ENCODE measurements around the gene PLPP2. TPM values are rescaled to one million over a fixed set of nuclear protein-coding genes. Genes with fewer than 3 reads are reported as not detected.

The PLPP2 gene
- total and polyA plus RNA-seq, 2 donors (not counting 1 experiment from before 2014, with no cell fraction given): 1.8 to 26.6 TPM

- H2AFZ ChIP-seq (ENCODE audit: low read length): no peak overlapping the region
- TF ChIP-seq EZH2 (IDR thresholded peaks at IDR 0.05; ENCODE audit: low read length, missing control alignments): no peak
- TF ChIP-seq, protein P1, sequence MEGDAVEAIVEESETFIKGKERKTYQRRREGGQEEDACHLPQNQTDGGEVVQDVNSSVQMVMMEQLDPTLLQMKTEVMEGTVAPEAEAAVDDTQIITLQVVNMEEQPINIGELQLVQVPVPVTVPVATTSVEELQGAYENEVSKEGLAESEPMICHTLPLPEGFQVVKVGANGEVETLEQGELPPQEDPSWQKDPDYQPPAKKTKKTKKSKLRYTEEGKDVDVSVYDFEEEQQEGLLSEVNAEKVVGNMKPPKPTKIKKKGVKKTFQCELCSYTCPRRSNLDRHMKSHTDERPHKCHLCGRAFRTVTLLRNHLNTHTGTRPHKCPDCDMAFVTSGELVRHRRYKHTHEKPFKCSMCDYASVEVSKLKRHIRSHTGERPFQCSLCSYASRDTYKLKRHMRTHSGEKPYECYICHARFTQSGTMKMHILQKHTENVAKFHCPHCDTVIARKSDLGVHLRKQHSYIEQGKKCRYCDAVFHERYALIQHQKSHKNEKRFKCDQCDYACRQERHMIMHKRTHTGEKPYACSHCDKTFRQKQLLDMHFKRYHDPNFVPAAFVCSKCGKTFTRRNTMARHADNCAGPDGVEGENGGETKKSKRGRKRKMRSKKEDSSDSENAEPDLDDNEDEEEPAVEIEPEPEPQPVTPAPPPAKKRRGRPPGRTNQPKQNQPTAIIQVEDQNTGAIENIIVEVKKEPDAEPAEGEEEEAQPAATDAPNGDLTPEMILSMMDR (conservative IDR thresholded peaks at IDR 0.05 in 1 of 2, IDR thresholded peaks at IDR 0.05 in 1 of 2; ENCODE audit: low read depth in 1 of 2, low read length in 2 of 2): no peak
- H3K4me2 ChIP-seq (ENCODE audit: extremely low read depth, insufficient read depth, low read length): no peak overlapping the region
- no peaks in the 10 kb centered on the region for H3K4me1 ChIP-seq (ENCODE audit: control insufficient read depth, extremely low read depth, insufficient read depth, low read length)
- no peaks in the 10 kb centered on the region for H4K20me1 ChIP-seq (ENCODE audit: control insufficient read depth, extremely low read depth, insufficient read depth, low read length)
- H3K27ac ChIP-seq (ENCODE audit: insufficient read depth, low read length): no peak overlapping the region
- H3K36me3 ChIP-seq (ENCODE audit: control insufficient read depth, insufficient read depth, low read length): no peaks in the 10 kb centered on the region
- no peak overlapping the region for H3K4me3 ChIP-seq (replicated peaks in 1 of 4; ENCODE audit: control extremely low read depth in 1 of 4, insufficient read depth in 1 of 4, low read depth in 3 of 4, low read length in 4 of 4)
- H3K9me3 ChIP-seq (ENCODE audit: control insufficient read depth, insufficient read depth, low read depth, low read length): no peaks in the 10 kb centered on the region
- H3K9ac ChIP-seq (ENCODE audit: insufficient read depth, low read length): no peak overlapping the region
- H3K79me2 ChIP-seq (ENCODE audit: control insufficient read depth, insufficient read depth, low read length): no peaks in the 10 kb centered on the region
- no peaks in the 10 kb centered on the region for H3K27me3 ChIP-seq (ENCODE audit: control insufficient read depth, insufficient read depth, low read length)
- DNase-seq (ENCODE audit: low read depth in 2 of 2): no peak
Observed at GRCh38 chr19:281992-282391, 9.2 kb downstream of the PLPP2 start.

- Histone ChIP-seq H3K27me3 (ENCODE audit: control insufficient read depth, insufficient read depth, low read length) (no peaks in the 10 kb centered on the region), H3K9ac (ENCODE audit: insufficient read depth, low read length) (no peak overlapping the region), H3K36me3 (ENCODE audit: control insufficient read depth, insufficient read depth, low read length) (no peaks in the 10 kb centered on the region), H3K4me2 (ENCODE audit: extremely low read depth, insufficient read depth, low read length) (no peak overlapping the region), H2AFZ (ENCODE audit: low read length) (no peak overlapping the region), H3K4me3 (replicated peaks in 1 of 4; ENCODE audit: control extremely low read depth in 1 of 4, insufficient read depth in 1 of 4, low read depth in 3 of 4, low read length in 4 of 4) (no peak overlapping the region), H3K27ac (ENCODE audit: insufficient read depth, low read length) (no peak overlapping the region), H3K79me2 (ENCODE audit: control insufficient read depth, insufficient read depth, low read length) (no peaks in the 10 kb centered on the region), H4K20me1 (ENCODE audit: control insufficient read depth, extremely low read depth, insufficient read depth, low read length) (no peaks in the 10 kb centered on the region), H3K4me1 (ENCODE audit: control insufficient read depth, extremely low read depth, insufficient read depth, low read length) (no peaks in the 10 kb centered on the region), H3K9me3 (ENCODE audit: control insufficient read depth, insufficient read depth, low read depth, low read length) (no peaks in the 10 kb centered on the region)
- no peak for TF ChIP-seq EZH2 (IDR thresholded peaks at IDR 0.05; ENCODE audit: low read length, missing control alignments)
- TF ChIP-seq, protein P1 (conservative IDR thresholded peaks at IDR 0.05 in 1 of 2, IDR thresholded peaks at IDR 0.05 in 1 of 2; ENCODE audit: low read depth in 1 of 2, low read length in 2 of 2): no peak
- no peak for DNase-seq (ENCODE audit: low read depth in 2 of 2)
Observed at GRCh38 chr19:281156-281853, 9.9 kb downstream of the PLPP2 start.

DNA sequence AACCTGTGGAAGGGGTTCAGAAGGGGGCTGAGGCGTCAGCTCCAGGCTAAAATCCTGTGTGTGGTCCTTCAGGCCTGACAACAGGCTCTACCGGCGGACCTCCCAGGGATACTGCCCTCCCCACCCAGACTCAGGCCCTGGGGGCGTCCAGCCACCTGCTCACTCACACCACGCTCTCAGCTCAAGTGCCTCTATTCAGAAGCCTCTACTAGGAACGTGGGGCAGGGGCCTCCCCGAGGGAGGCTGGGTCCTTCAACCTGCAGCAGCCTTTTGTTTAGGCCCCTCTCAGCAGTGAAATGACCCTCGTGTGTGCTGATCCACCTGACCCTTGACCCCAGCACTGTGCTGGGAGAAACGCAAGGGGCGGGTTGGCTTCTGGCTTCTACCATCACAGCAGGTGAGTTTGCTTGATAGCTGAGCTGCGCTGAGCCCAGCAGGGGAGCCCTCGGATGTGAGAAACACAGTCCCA lies 10.6 kb downstream of the PLPP2 start:
- DNase-seq (ENCODE audit: low read depth in 2 of 2): no peak
- Histone ChIP-seq H3K27me3 (ENCODE audit: control insufficient read depth, insufficient read depth, low read length) (no peaks in the 10 kb centered on the region), H3K79me2 (ENCODE audit: control insufficient read depth, insufficient read depth, low read length) (no peaks in the 10 kb centered on the region), H3K4me2 (ENCODE audit: extremely low read depth, insufficient read depth, low read length) (no peak overlapping the region), H3K4me1 (ENCODE audit: control insufficient read depth, extremely low read depth, insufficient read depth, low read length) (no peaks in the 10 kb centered on the region), H3K36me3 (ENCODE audit: control insufficient read depth, insufficient read depth, low read length) (no peaks in the 10 kb centered on the region), H3K4me3 (replicated peaks in 1 of 4; ENCODE audit: control extremely low read depth in 1 of 4, insufficient read depth in 1 of 4, low read depth in 3 of 4, low read length in 4 of 4) (no peak overlapping the region), H3K27ac (ENCODE audit: insufficient read depth, low read length) (no peak overlapping the region), H4K20me1 (ENCODE audit: control insufficient read depth, extremely low read depth, insufficient read depth, low read length) (no peaks in the 10 kb centered on the region), H2AFZ (ENCODE audit: low read length) (no peak overlapping the region), H3K9me3 (ENCODE audit: control insufficient read depth, insufficient read depth, low read depth, low read length) (no peaks in the 10 kb centered on the region), H3K9ac (ENCODE audit: insufficient read depth, low read length) (no peak overlapping the region)
- TF ChIP-seq, protein P1 (conservative IDR thresholded peaks at IDR 0.05 in 1 of 2, IDR thresholded peaks at IDR 0.05 in 1 of 2; ENCODE audit: low read depth in 1 of 2, low read length in 2 of 2): no peak
- no peak for TF ChIP-seq EZH2 (IDR thresholded peaks at IDR 0.05; ENCODE audit: low read length, missing control alignments)

Data from fibroblast of lung (primary cell).